Left lung (tissue), 10 donors: ENCODE measurements around the gene STRN3. TPM values are rescaled to one million over a fixed set of nuclear protein-coding genes. Genes with fewer than 3 reads are reported as not detected.

Experiments
- ATAC-seq: fragments of 200-7000 bp; cut with Tn5 transposase; one replicate; pipeline ENCODE4 v1.9.1; 2020; ENCODE audit warnings: moderate library complexity
- DNase-seq, 4 donors: peaks; one replicate each; pipeline ENCODE4 v3.0.0-alpha.2; 2013 to 2020
- H3K27ac ChIP-seq, 2 donors: fragments of 200-600 bp; sonication (generic) in 1 of 2; one replicate each; pipeline versions ENCODE4 v1.5.0 to v1.8.0; 2020 to 2021
- H3K27me3 ChIP-seq, 2 donors: fragments of 200-600 bp; sonication (generic) in 1 of 2; one replicate each; pipeline versions ENCODE4 v1.5.0 to v1.8.0; 2020 to 2021
- H3K36me3 ChIP-seq, 2 donors: fragments of 200-600 bp; sonication (generic) in 1 of 2; one replicate each; pipeline versions ENCODE4 v1.5.0 to v1.8.0; 2020 to 2021
- H3K4me1 ChIP-seq, 2 donors: fragments of 200-600 bp; one replicate each; pipeline ENCODE4 v1.8.0; 2021
- H3K4me3 ChIP-seq, 2 donors: fragments of 200-600 bp; sonication (generic) in 1 of 2; one replicate each; pipeline versions ENCODE4 v1.5.0 to v1.8.0; 2020 to 2021; ENCODE audit warnings: mild to moderate bottlenecking in 1 of 2
- H3K9me3 ChIP-seq, 2 donors: fragments of 200-600 bp; sonication (generic) in 1 of 2; one replicate each; pipeline versions ENCODE4 v1.5.0 to v1.8.0; 2020 to 2021
- intact Hi-C, 2 donors: fragments of 100-400 bp; cut with DNase I; formaldehyde crosslinking; loops; one replicate each; pipeline versions ENCODE4 v1.11.2 to v1.14.2; 2022
- polyA plus RNA-seq, 6 donors: library from polyadenylated mRNA; unstranded; fragments of 120-200 nt; gene quantifications; one replicate each; pipeline ENCODE4 v1.2.1, GENCODE V29; 2013; ENCODE audit not compliant: insufficient read length in 6 of 6
- total RNA-seq, 2 donors: library from RNA; stranded (reverse); fragmentation: NEBNext Ultra II Directional; extraction: Animal tissue kit (Norgen Biotek cat#: 25700); gene quantifications; one replicate each; pipeline ENCODE4 v1.2.1, GENCODE V29; 2021
- TF ChIP-seq, protein P1 (sequence below), 2 donors: fragments of 200-600 bp; sonication (generic) in 1 of 2; IDR thresholded peaks; one replicate each; pipeline versions ENCODE4 v1.5.0 to v1.8.0; 2021; ENCODE audit warnings: antibody characterized with exemption in 2 of 2
- donor health status: DM: no; HTN: yes; CAD: no.
- donor health status: DM: no; HTN: no; CAD: no.

Gene STRN3
- total and polyA plus RNA-seq, 8 donors = 31.7 to 54.7 (median 46.5) TPM

DNA sequence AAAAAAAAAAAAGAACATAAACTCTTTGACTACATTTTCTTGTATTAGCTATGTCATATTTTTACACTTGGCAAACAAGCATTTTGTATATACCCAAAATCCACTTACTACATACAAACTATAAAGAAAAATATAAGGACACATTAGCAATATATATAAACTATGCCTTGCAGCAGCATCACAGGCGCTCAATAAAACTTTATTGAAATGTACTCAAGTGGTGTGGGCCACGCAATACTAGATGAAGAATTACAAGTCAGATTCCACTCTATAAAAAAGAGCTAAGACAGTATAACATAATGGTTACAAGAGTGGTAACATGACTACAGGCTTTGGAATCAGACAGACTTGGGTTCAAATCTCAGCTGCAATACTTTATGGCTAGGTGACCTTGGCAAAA lies 3.8 kb downstream of the STRN3 start:
- intact Hi-C loops = no loop called here
- ATAC-seq = no peak
- no peak overlapping the region for H3K4me3 ChIP-seq
- no peak overlapping the region for H3K27ac ChIP-seq
- DNase-seq = no peak
- TF ChIP-seq, protein P1, sequence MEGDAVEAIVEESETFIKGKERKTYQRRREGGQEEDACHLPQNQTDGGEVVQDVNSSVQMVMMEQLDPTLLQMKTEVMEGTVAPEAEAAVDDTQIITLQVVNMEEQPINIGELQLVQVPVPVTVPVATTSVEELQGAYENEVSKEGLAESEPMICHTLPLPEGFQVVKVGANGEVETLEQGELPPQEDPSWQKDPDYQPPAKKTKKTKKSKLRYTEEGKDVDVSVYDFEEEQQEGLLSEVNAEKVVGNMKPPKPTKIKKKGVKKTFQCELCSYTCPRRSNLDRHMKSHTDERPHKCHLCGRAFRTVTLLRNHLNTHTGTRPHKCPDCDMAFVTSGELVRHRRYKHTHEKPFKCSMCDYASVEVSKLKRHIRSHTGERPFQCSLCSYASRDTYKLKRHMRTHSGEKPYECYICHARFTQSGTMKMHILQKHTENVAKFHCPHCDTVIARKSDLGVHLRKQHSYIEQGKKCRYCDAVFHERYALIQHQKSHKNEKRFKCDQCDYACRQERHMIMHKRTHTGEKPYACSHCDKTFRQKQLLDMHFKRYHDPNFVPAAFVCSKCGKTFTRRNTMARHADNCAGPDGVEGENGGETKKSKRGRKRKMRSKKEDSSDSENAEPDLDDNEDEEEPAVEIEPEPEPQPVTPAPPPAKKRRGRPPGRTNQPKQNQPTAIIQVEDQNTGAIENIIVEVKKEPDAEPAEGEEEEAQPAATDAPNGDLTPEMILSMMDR (IDR thresholded peaks at IDR 0.05) = no peak
- H3K9me3 ChIP-seq = no peaks in the 10 kb centered on the region
- H3K36me3 ChIP-seq = peaks cover 0 to 10% of the 10 kb centered on the region in 2 donors
- H3K27me3 ChIP-seq = no peaks in the 10 kb centered on the region
- peaks cover 7 to 17% of the 10 kb centered on the region in 2 donors for H3K4me1 ChIP-seq

GRCh38 chr14:31021576-31021949 lies 4.6 kb downstream of the STRN3 start:
- H3K36me3 ChIP-seq = peaks cover 0 to 10% of the 10 kb centered on the region in 2 donors
- intact Hi-C loops = no loop called here
- peaks cover 7 to 14% of the 10 kb centered on the region in 2 donors for H3K4me1 ChIP-seq
- H3K27me3 ChIP-seq = no peaks in the 10 kb centered on the region
- no peak overlapping the region for H3K4me3 ChIP-seq
- ATAC-seq (no peak), DNase-seq (no peak)
- H3K27ac ChIP-seq = no peak overlapping the region
- TF ChIP-seq, protein P1 (IDR thresholded peaks at IDR 0.05) = no peak
- no peaks in the 10 kb centered on the region for H3K9me3 ChIP-seq

- intact Hi-C loops = no loop called here
- no peak overlapping the region for H3K4me3 ChIP-seq
- no peak overlapping the region for H3K27ac ChIP-seq
- ATAC-seq = no peak
- TF ChIP-seq, protein P1 (IDR thresholded peaks at IDR 0.05) = no peak
- H3K36me3 ChIP-seq = peaks cover 0 to 10% of the 10 kb centered on the region in 2 donors
- no peaks in the 10 kb centered on the region for H3K9me3 ChIP-seq
- H3K27me3 ChIP-seq = no peaks in the 10 kb centered on the region
- no peak for DNase-seq
- peaks cover 7 to 14% of the 10 kb centered on the region in 2 donors for H3K4me1 ChIP-seq
Measured at GRCh38 chr14:31020834-31021575, 5.2 kb downstream of the STRN3 start.

- H3K4me3 ChIP-seq = no peak overlapping the region
- ATAC-seq = no peak
- TF ChIP-seq, protein P1 (IDR thresholded peaks at IDR 0.05) = no peak
Measured at GRCh38 chr14:31018057-31018645, 8.0 kb downstream of the STRN3 start.

GRCh38 chr14:31013841-31014240 lies 12.3 kb downstream of the STRN3 start:
- Histone ChIP-seq H3K27me3 (no peaks in the 10 kb centered on the region), H3K27ac (no peak overlapping the region), H3K9me3 (no peaks in the 10 kb centered on the region), H3K36me3 (peaks cover 0 to 5% of the 10 kb centered on the region in 2 donors), H3K4me1 (no peaks in the 10 kb centered on the region), H3K4me3 (no peak overlapping the region)
- ATAC-seq = no peak
- TF ChIP-seq, protein P1 (IDR thresholded peaks at IDR 0.05) = no peak
- DNase-seq = no peak
- intact Hi-C loops = no loop called here

More at GRCh38 chr14:31018057-31018645, 8.0 kb downstream of the STRN3 start:
- no peak for DNase-seq
- intact Hi-C loops = no loop called here
- Histone ChIP-seq H3K27me3 (no peaks in the 10 kb centered on the region), H3K4me1 (no peaks in the 10 kb centered on the region), H3K9me3 (no peaks in the 10 kb centered on the region), H3K36me3 (peaks cover 0 to 10% of the 10 kb centered on the region in 2 donors), H3K27ac (no peak overlapping the region)
